SIG-M5 treated with dmso at 0.1 percent for 504 hours (cell line): ENCODE results near the gene NPIPA5.
"Not testable (repeated sequence)": the region's sequence is repeated elsewhere in the genome, so short reads cannot be mapped to it uniquely, and the experiment has no call there.

Experiments
- DNase-seq: peaks from one replicate; lab custom pipeline; 2025; ENCODE audit not compliant: unreplicated experiment; lab: John Stamatoyannopoulos, UW

The NPIPA5 gene

DNA sequence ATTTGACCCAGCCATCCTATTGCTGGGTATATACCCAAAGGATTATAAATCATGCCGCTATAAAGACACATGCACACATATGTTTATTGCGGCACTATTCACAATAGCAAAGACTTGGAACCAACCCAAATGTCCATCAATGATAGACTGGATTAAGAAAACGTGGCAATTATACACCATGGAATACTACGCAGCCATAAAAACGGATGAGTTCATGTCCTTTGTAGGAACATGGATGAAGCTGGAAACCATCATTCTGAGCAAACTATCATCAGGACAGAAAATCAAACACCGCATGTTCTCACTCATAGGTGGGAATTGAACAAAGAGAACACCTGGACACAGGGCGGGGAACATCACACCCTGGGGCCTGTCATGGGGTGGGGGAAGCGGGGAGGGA, 14.9 kb upstream of the NPIPA5 start:
- DNase-seq = not testable (repeated sequence)

DNA sequence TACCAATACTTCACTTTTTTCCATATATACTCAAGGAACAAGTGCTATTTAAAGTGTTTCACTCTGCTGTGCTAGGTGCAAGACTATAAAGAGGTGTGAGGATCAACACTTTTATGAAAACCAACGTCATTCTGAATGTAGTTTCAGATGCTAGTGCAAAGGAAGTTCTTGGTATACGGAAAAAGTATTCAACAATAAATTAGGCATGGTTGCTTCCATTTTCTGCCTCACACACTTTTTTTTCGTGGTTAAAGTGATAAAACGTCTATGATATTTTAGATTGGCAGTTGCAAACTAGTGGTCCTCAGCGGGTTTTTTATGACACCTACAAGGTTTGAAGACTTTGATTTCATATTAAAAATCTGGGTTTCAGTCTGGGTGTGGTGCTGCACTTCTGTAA, 11.8 kb upstream of the NPIPA5 start:
- DNase-seq = not testable (repeated sequence)

DNA sequence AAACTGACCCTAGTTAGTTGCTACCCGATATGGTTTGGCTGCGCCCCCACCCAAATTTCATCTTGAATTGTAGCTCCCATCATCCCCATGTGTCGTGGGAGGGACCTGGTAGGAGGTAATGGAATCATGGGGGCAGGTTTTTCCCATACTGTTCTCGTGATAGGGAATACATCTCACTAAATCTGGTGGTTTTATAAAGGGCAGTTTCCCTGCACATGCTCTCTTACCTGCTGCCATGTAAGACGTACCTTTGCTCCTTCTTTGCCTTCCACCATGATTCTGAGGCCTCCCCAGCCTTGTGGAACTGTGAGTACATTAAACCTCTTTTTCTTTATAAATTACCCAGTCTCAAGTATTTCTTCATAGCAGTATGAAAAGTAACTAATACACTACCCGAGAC, 10.0 kb upstream of the NPIPA5 start:
- DNase-seq = not testable (repeated sequence)

DNA sequence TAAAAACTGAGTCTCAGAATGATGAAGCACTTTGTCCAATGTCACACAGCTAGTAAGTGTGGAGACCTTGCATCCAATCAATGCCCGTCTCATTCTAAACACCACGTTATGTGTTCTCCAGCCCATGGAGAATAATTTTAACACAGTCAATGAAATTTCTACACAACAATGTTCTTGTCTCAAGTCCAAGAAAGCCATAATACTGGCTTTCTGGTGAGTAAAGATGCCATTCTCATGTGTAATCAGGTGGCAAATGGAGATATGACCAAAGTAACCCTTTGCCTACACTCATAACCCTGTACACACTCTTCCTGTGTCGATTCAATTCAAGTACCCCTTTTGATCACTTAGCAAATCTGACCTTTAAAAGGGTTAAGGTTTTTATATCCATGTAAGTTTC, 4.7 kb upstream of the NPIPA5 start:
- DNase-seq = not testable (repeated sequence)

- not testable (repeated sequence) for DNase-seq
Observed at GRCh38 chr16:15357495-15357894, 20.6 kb downstream of the NPIPA5 start.

- not testable (repeated sequence) for DNase-seq
Observed at GRCh38 chr16:15354846-15355245, 23.2 kb downstream of the NPIPA5 start.

DNA sequence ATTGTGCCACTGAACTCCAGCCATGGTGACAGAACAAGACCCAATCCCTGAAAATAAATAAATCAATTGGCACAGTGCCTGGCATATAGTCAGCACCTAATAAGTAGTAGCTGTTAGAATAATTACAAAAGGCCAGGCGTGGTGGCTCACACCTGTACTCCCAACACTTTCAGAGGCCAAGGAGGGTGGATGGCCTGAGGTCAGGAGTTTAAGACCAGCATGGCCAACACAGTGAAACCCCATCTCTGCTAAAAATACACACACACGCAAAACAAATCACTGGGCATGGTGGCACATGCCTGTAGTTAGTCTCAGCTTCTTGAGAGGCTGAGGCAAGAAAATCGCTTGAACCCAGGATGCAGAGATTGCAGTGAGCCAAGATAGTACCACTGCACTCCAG, 25.2 kb downstream of the NPIPA5 start:
- not testable (repeated sequence) for DNase-seq

GRCh38 chr16:15351745-15352144, 26.3 kb downstream of the NPIPA5 start:
- DNase-seq = not testable (repeated sequence)

- DNase-seq = not testable (repeated sequence)
Observed at GRCh38 chr16:15351251-15351650, 26.8 kb downstream of the NPIPA5 start.

GRCh38 chr16:15348721-15349120, 29.4 kb downstream of the NPIPA5 start:
- not testable (repeated sequence) for DNase-seq

GRCh38 chr16:15342337-15342736, 35.8 kb downstream of the NPIPA5 start:
- DNase-seq = not testable (repeated sequence)

DNA sequence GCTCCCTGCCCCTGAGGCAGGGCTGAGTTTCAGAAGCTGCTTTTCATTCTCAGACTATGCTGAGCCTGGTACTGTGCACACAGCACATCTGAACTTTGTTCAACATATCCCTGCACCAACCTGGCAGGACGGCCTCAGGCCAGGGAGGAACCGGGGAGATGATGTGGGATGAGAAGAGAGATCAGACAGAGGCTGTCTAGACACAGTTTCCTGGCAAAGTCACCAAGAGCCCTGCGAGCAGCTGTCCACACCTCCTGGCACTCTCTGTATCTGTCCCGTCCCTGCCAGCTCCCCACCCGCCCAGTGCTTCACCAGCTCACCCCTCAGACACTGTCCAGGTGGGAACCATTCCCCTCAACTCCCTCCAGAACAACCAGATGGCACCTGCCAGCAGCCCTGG, 39.1 kb downstream of the NPIPA5 start:
- DNase-seq = not testable (repeated sequence)

DNA sequence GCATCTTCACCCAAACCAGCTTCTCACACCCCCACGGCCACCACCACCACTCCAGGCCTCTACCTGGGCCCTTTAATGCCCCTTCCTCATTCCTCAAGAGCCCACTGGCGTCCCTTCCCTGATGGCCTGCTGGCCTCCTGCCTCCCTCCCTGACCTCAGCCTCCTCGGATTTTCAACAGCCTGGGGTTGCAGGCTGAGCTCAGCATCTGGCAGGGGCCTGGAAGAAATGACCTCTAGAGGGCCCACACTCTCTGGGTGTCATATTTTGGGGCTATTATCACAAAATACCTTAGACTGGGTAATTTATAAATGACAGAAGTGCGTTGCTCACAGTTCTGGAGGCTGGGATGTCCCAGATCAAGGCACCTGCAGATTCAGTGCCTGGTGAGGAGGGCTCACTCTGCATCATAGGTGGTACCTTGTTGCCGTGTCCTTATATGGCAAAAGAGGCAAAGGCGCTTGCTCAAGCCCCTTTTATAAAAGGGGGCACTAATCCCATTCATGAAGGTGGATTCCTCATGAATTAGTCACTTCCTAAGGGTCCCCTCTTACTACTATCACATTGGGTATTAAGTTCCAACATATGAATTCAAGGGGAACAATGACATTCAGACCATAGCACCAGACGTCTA, 40.0 kb downstream of the NPIPA5 start:
- DNase-seq = not testable (repeated sequence)

GRCh38 chr16:15335609-15336008, 42.5 kb downstream of the NPIPA5 start:
- not testable (repeated sequence) for DNase-seq

GRCh38 chr16:15333969-15334368, 44.1 kb downstream of the NPIPA5 start:
- DNase-seq = not testable (repeated sequence)

DNA sequence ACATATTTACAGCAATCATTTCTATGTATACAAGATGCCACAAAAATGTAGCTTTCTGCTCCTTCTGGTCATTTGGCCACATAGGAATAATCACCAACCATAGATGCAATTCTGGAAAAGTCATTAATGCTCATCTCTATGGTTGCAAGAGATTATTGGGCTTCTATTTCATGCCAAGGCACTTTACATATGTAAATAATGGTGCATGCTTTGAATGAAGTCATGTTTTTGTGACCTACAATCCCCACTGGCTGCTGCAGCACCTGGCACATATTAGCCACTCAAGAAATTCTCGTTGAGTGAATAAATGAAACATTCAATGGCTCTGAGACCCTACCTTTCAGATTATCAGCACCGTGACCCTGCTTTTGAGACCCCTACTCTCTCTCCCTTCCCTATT, 47.1 kb downstream of the NPIPA5 start:
- DNase-seq = not testable (repeated sequence)

- not testable (repeated sequence) for DNase-seq
Observed at GRCh38 chr16:15324954-15325353, 53.1 kb downstream of the NPIPA5 start.

DNA sequence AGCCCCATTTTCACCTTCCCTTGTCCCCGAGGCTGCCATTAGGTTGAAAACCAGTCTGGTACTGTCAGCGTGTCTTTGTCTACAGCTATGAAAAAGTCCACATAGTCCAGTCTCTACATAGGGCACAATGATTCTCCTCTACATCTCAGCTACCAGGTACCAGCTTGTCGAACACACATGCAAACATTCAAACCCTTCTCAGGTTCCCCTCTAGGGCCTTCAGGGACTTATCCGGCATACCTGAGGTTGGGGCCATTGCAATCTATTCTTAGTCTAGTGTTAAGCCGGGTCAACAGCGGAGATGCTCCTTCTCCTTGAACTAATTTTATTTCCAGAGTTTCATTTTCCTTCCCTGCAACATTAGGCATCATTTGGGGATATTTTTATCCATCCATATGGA, 54.7 kb downstream of the NPIPA5 start:
- not testable (repeated sequence) for DNase-seq

- DNase-seq = not testable (repeated sequence)
Observed at GRCh38 chr16:15321221-15321620, 56.9 kb downstream of the NPIPA5 start.

- DNase-seq = not testable (repeated sequence)
Observed at GRCh38 chr16:15314562-15314961, 63.5 kb downstream of the NPIPA5 start.
